Activated T-cell treated with anti-CD3 and anti-CD28 coated beads, Interleukin-2, amount 50 U/mL, for 72 hours (primary cell): ENCODE measurements around the gene TUBA1A. TPM values are rescaled to one million over a fixed set of nuclear protein-coding genes. Genes with fewer than 3 reads are reported as not detected.
"Not testable (repeated sequence)": the region's sequence is repeated elsewhere in the genome, so short reads cannot be mapped to it uniquely, and the experiment has no call there.

Experiments used
- ATAC-seq, 2 donors: fragments of 150-1000 bp; cut with Tn5 transposase; replicated peaks in 1 of 2; 2 replicates each; pipeline ENCODE4 v1.10.0; 2021; ENCODE audit warnings: moderate library complexity in 2 of 2, mild to moderate bottlenecking in 1 of 2
- DNase-seq, 2 donors: peaks; one replicate each; pipeline ENCODE4 v3.0.0; 2021 to 2022; ENCODE audit warnings: mixed read lengths in 1 of 2
- H3K27ac Mint-ChIP-seq: one replicate; pipeline ENCODE4 v1.8.0; 2022; ENCODE audit warnings: mild to moderate bottlenecking, moderate library complexity, mixed read lengths
- H3K27me3 Mint-ChIP-seq: one replicate; pipeline ENCODE4 v1.8.0; 2022; ENCODE audit warnings: low read depth, mixed read lengths
- H3K36me3 Mint-ChIP-seq, 2 donors: one replicate each; pipeline ENCODE4 v1.8.0; 2022; ENCODE audit warnings: mixed read lengths in 2 of 2, mild to moderate bottlenecking in 1 of 2; ENCODE audit not compliant: insufficient read depth in 2 of 2
- H3K4me1 Mint-ChIP-seq: one replicate; pipeline ENCODE4 v1.8.0; 2022; ENCODE audit warnings: low read depth, mixed read lengths
- H3K4me3 Mint-ChIP-seq, 2 donors: one replicate each; pipeline ENCODE4 v1.8.0; 2022; ENCODE audit warnings: mild to moderate bottlenecking in 2 of 2, mixed read lengths in 2 of 2, moderate library complexity in 2 of 2
- H3K9me3 Mint-ChIP-seq, 2 donors: one replicate each; pipeline ENCODE4 v1.8.0; 2022; ENCODE audit warnings: mixed read lengths in 2 of 2
- total RNA-seq, 2 donors: library from RNA; stranded (reverse); gene quantifications; one replicate each; pipeline ENCODE4 v1.2.3, GENCODE V29; 2022

The TUBA1A gene
- total RNA-seq, 2 donors from 2014 or later, result 77.6 to 82.6 TPM

GRCh38 chr12:49220972-49221371 lies 32.1 kb upstream of the TUBA1A start:
- no peak overlapping the region for H3K4me3 Mint-ChIP-seq
- H3K27ac Mint-ChIP-seq, result no peak overlapping the region
- H3K36me3 Mint-ChIP-seq, result no peaks in the 10 kb centered on the region
- no peaks in the 10 kb centered on the region for H3K27me3 Mint-ChIP-seq
- no peaks in the 10 kb centered on the region for H3K9me3 Mint-ChIP-seq
- DNase-seq (no peak), ATAC-seq (no peak)
- H3K4me1 Mint-ChIP-seq, result no peaks in the 10 kb centered on the region

- Mint-ChIP-seq H3K9me3 (no peaks in the 10 kb centered on the region), H3K4me1 (no peaks in the 10 kb centered on the region), H3K4me3 (no peak overlapping the region), H3K27ac (no peak overlapping the region), H3K27me3 (no peaks in the 10 kb centered on the region), H3K36me3 (no peaks in the 10 kb centered on the region)
- no peak for ATAC-seq
- no peak for DNase-seq
These were observed 30.6 kb upstream of the TUBA1A start for GRCh38 chr12:49219417-49220026.

GRCh38 chr12:49212572-49212971 lies 23.7 kb upstream of the TUBA1A start:
- no peaks in the 10 kb centered on the region for H3K36me3 Mint-ChIP-seq
- no peaks in the 10 kb centered on the region for H3K9me3 Mint-ChIP-seq
- H3K27ac Mint-ChIP-seq, result no peak overlapping the region
- no peak overlapping the region for H3K4me3 Mint-ChIP-seq
- H3K4me1 Mint-ChIP-seq, result no peaks in the 10 kb centered on the region
- H3K27me3 Mint-ChIP-seq, result no peaks in the 10 kb centered on the region
- DNase-seq (no peak), ATAC-seq (no peak)

GRCh38 chr12:49210703-49211102 lies 21.8 kb upstream of the TUBA1A start:
- not testable (repeated sequence) for H3K36me3 Mint-ChIP-seq, ATAC-seq, DNase-seq, H3K4me3 Mint-ChIP-seq, H3K27me3 Mint-ChIP-seq, H3K9me3 Mint-ChIP-seq, H3K27ac Mint-ChIP-seq, H3K4me1 Mint-ChIP-seq

- H3K36me3 Mint-ChIP-seq, result no peaks in the 10 kb centered on the region
- ATAC-seq, result no peak
- H3K4me1 Mint-ChIP-seq, result no peaks in the 10 kb centered on the region
- DNase-seq, result no peak
- no peaks in the 10 kb centered on the region for H3K9me3 Mint-ChIP-seq
- H3K27me3 Mint-ChIP-seq, result no peaks in the 10 kb centered on the region
- H3K4me3 Mint-ChIP-seq, result no peak overlapping the region
- no peak overlapping the region for H3K27ac Mint-ChIP-seq
These were observed 19.8 kb upstream of the TUBA1A start for GRCh38 chr12:49208676-49209075.

GRCh38 chr12:49208146-49208545 lies 19.3 kb upstream of the TUBA1A start:
- Mint-ChIP-seq H3K9me3 (no peaks in the 10 kb centered on the region), H3K4me1 (no peaks in the 10 kb centered on the region), H3K27ac (no peak overlapping the region), H3K36me3 (no peaks in the 10 kb centered on the region), H3K27me3 (no peaks in the 10 kb centered on the region), H3K4me3 (no peak overlapping the region)
- DNase-seq, result no peak
- no peak for ATAC-seq

GRCh38 chr12:49206389-49206788 lies 17.5 kb upstream of the TUBA1A start:
- DNase-seq (no peak), ATAC-seq (no peak)
- no peaks in the 10 kb centered on the region for H3K27me3 Mint-ChIP-seq
- H3K4me3 Mint-ChIP-seq, result no peak overlapping the region
- H3K27ac Mint-ChIP-seq, result no peak overlapping the region
- peaks cover 8% of the 10 kb centered on the region for H3K4me1 Mint-ChIP-seq
- H3K36me3 Mint-ChIP-seq, result no peaks in the 10 kb centered on the region
- H3K9me3 Mint-ChIP-seq, result no peaks in the 10 kb centered on the region

GRCh38 chr12:49201595-49202295 lies 12.9 kb upstream of the TUBA1A start:
- Mint-ChIP-seq H3K4me3 (peak overlapping the region in 1 of 2 donors; percentile 56), H3K36me3 (no peaks in the 10 kb centered on the region), H3K27ac (peak overlapping the region; percentile 55), H3K9me3 (no peaks in the 10 kb centered on the region), H3K27me3 (no peaks in the 10 kb centered on the region), H3K4me1 (peaks cover 16% of the 10 kb centered on the region)
- peak; percentile 66 to 71 for ATAC-seq
- peak; percentile 8 to 12 for DNase-seq

- Mint-ChIP-seq H3K4me3 (peak overlapping the region; percentile 15 to 56), H3K4me1 (peaks cover 16% of the 10 kb centered on the region), H3K9me3 (no peaks in the 10 kb centered on the region), H3K36me3 (no peaks in the 10 kb centered on the region), H3K27me3 (no peaks in the 10 kb centered on the region), H3K27ac (peak overlapping the region; percentile 6)
- peak; percentile 83 to 85 for ATAC-seq
- no peak for DNase-seq
These were observed 12.2 kb upstream of the TUBA1A start for GRCh38 chr12:49200919-49201594.

- no peak for DNase-seq
- Mint-ChIP-seq H3K4me3 (no peak overlapping the region), H3K9me3 (no peaks in the 10 kb centered on the region), H3K36me3 (no peaks in the 10 kb centered on the region), H3K4me1 (peaks cover 16% of the 10 kb centered on the region), H3K27ac (no peak overlapping the region), H3K27me3 (no peaks in the 10 kb centered on the region)
- ATAC-seq, result no peak
These were observed 9.7 kb upstream of the TUBA1A start for GRCh38 chr12:49198431-49199155.

- DNase-seq, result no peak
- no peak for ATAC-seq
- H3K27ac Mint-ChIP-seq, result no peak overlapping the region
- H3K27me3 Mint-ChIP-seq, result no peaks in the 10 kb centered on the region
- no peak overlapping the region for H3K4me3 Mint-ChIP-seq
- H3K4me1 Mint-ChIP-seq, result peaks cover 16% of the 10 kb centered on the region
- H3K36me3 Mint-ChIP-seq, result no peaks in the 10 kb centered on the region
- H3K9me3 Mint-ChIP-seq, result no peaks in the 10 kb centered on the region
These were observed 8.4 kb upstream of the TUBA1A start for GRCh38 chr12:49197256-49197655.

GRCh38 chr12:49195736-49196135 lies 6.9 kb upstream of the TUBA1A start:
- Mint-ChIP-seq H3K9me3 (no peaks in the 10 kb centered on the region), H3K4me1 (peaks cover 1% of the 10 kb centered on the region), H3K4me3 (no peak overlapping the region), H3K27ac (no peak overlapping the region), H3K36me3 (no peaks in the 10 kb centered on the region), H3K27me3 (no peaks in the 10 kb centered on the region)
- no peak for ATAC-seq
- DNase-seq, result no peak

GRCh38 chr12:49193746-49194145 lies 4.9 kb upstream of the TUBA1A start:
- ATAC-seq, H3K4me3 Mint-ChIP-seq, H3K4me1 Mint-ChIP-seq: not testable (repeated sequence)

More at GRCh38 chr12:49193746-49194145, 4.9 kb upstream of the TUBA1A start:
- not testable (repeated sequence) for H3K36me3 Mint-ChIP-seq, DNase-seq, H3K27me3 Mint-ChIP-seq, H3K27ac Mint-ChIP-seq, H3K9me3 Mint-ChIP-seq
